ENCODE measurements around the gene PTPRN2. TPM values are rescaled to one million over a fixed set of nuclear protein-coding genes. Genes with fewer than 3 reads are reported as not detected.

The PTPRN2 gene
- total and polyA plus RNA-seq, 2 donors from 2014 or later: 4.8 to 6.2 TPM

GRCh38 chr7:158228131-158228530, 359.5 kb downstream of the PTPRN2 start:
- H3K9me3 ChIP-seq (ENCODE audit: control insufficient read depth in 2 of 3, insufficient read depth in 1 of 3, low read length in 3 of 3): peaks cover 0 to 6% (median 2%) of the 10 kb centered on the region in 3 donors
- no peak for FAIRE-seq
- no peaks in the 10 kb centered on the region for H3K36me3 ChIP-seq (ENCODE audit: control insufficient read depth in 2 of 3, insufficient read depth in 3 of 3, low read length in 3 of 3)
- H3K9ac ChIP-seq (ENCODE audit: low read length in 3 of 3): no peak overlapping the region
- no peak overlapping the region for H3K4me3 ChIP-seq (ENCODE audit: low read length in 3 of 3)
- intact Hi-C loops (cut with DNase I): no loop called here
- DNase-seq: no peak
- H3K4me1 ChIP-seq (ENCODE audit: control insufficient read depth in 2 of 3, insufficient read depth in 2 of 3, low read depth in 1 of 3, low read length in 3 of 3): no peaks in the 10 kb centered on the region
- H3K27ac ChIP-seq (ENCODE audit: low read depth in 2 of 2, low read length in 2 of 2): no peak overlapping the region
- no peak for TF ChIP-seq CTCF (IDR thresholded peaks at IDR 0.05; ENCODE audit: borderline replicate concordance, extremely low read depth, insufficient read depth)
- H3K27me3 ChIP-seq (ENCODE audit: control insufficient read depth, insufficient read depth, low read length): no peaks in the 10 kb centered on the region

- H3K27me3 ChIP-seq (ENCODE audit: control insufficient read depth, insufficient read depth, low read length): no peaks in the 10 kb centered on the region
- intact Hi-C loops (cut with DNase I): no loop called here
- peaks cover 0 to 6% (median 2%) of the 10 kb centered on the region in 3 donors for H3K9me3 ChIP-seq (ENCODE audit: control insufficient read depth in 2 of 3, insufficient read depth in 1 of 3, low read length in 3 of 3)
- H3K36me3 ChIP-seq (ENCODE audit: control insufficient read depth in 2 of 3, insufficient read depth in 3 of 3, low read length in 3 of 3): no peaks in the 10 kb centered on the region
- no peak overlapping the region for H3K9ac ChIP-seq (ENCODE audit: low read length in 3 of 3)
- DNase-seq: no peak
- TF ChIP-seq CTCF (IDR thresholded peaks at IDR 0.05; ENCODE audit: borderline replicate concordance, extremely low read depth, insufficient read depth): no peak
- H3K4me1 ChIP-seq (ENCODE audit: control insufficient read depth in 2 of 3, insufficient read depth in 2 of 3, low read depth in 1 of 3, low read length in 3 of 3): no peaks in the 10 kb centered on the region
- no peak for FAIRE-seq
- no peak overlapping the region for H3K4me3 ChIP-seq (ENCODE audit: low read length in 3 of 3)
- no peak overlapping the region for H3K27ac ChIP-seq (ENCODE audit: low read depth in 2 of 2, low read length in 2 of 2)
Observed at GRCh38 chr7:158227258-158227984, 360.2 kb downstream of the PTPRN2 start.

GRCh38 chr7:158216198-158216597, 371.4 kb downstream of the PTPRN2 start:
- Histone ChIP-seq H3K36me3 (ENCODE audit: control insufficient read depth in 2 of 3, insufficient read depth in 3 of 3, low read length in 3 of 3) (no peaks in the 10 kb centered on the region), H3K27me3 (ENCODE audit: control insufficient read depth, insufficient read depth, low read length) (no peaks in the 10 kb centered on the region), H3K4me3 (ENCODE audit: low read length in 3 of 3) (no peak overlapping the region), H3K27ac (ENCODE audit: low read depth in 2 of 2, low read length in 2 of 2) (no peak overlapping the region), H3K9me3 (ENCODE audit: control insufficient read depth in 2 of 3, insufficient read depth in 1 of 3, low read length in 3 of 3) (peaks cover 0 to 3% (median 0%) of the 10 kb centered on the region in 3 donors), H3K4me1 (ENCODE audit: control insufficient read depth in 2 of 3, insufficient read depth in 2 of 3, low read depth in 1 of 3, low read length in 3 of 3) (no peaks in the 10 kb centered on the region), H3K9ac (ENCODE audit: low read length in 3 of 3) (no peak overlapping the region)
- peak; percentile 23 for FAIRE-seq
- DNase-seq: no peak
- no peak for TF ChIP-seq CTCF (IDR thresholded peaks at IDR 0.05; ENCODE audit: borderline replicate concordance, extremely low read depth, insufficient read depth)
- intact Hi-C loops (cut with DNase I): no loop called here

All from kidney (tissue), 14 donors.